Peyer's patch (tissue), 4 donors: Measurements from ENCODE around the gene FUT3.

Experiments used
- CTCF ChIP-seq, 6 experiments: fragments of 450-650 bp in 4 of 6; fragments of 200-600 bp in 2 of 6; sonication (generic) in 1 of 6; IDR thresholded peaks; one replicate each; pipeline ENCODE4 v1.5.1; 2017 to 2019; ENCODE audit warnings: antibody characterized with exemption in 6 of 6, mild to moderate bottlenecking in 3 of 6, moderate library complexity in 1 of 6
- POLR2A ChIP-seq, 2 donors: fragments of 450-650 bp; IDR thresholded peaks; one replicate each; pipeline ENCODE4 v1.5.1; 2017; ENCODE audit warnings: antibody characterized with exemption in 2 of 2, mild to moderate bottlenecking in 2 of 2, moderate library complexity in 2 of 2

- TF ChIP-seq CTCF (IDR thresholded peaks at IDR 0.05) (no peak), POLR2A (IDR thresholded peaks at IDR 0.05) (no peak)
These were observed 20.1 kb downstream of the FUT3 start for GRCh38 chr19:5831159-5831558.
